Measurements from ENCODE around the gene KRT14.

GRCh38 chr17:41567317-41567716, 19.4 kb downstream of the KRT14 start:
- TF ChIP-seq CTCF (IDR thresholded peaks at IDR 0.05; ENCODE audit: insufficient read depth, low read depth, low read length) (no peak), EZH2 (IDR thresholded peaks at IDR 0.05; ENCODE audit: insufficient read depth, low read length) (no peak)

Data from astrocyte (in vitro differentiated cells and primary cell).